Fibroblast of lung (primary cell): Measurements from ENCODE around the gene BARX2. TPM values are rescaled to one million over a fixed set of nuclear protein-coding genes. Genes with fewer than 3 reads are reported as not detected.

Experiments used
- DNase-seq, 2 donors: peaks; one replicate each; pipeline versions ENCODE4 v3.0.0 to v3.0.0-alpha.2; 2010; ENCODE audit warnings: low read depth in 2 of 2
- H2AFZ ChIP-seq: 2 replicates; pipeline ENCODE4 v1.5.1; 2012; ENCODE audit warnings: low read length, control low read depth, inconsistent platforms
- H3K27ac ChIP-seq: 2 replicates; pipeline ENCODE4 v1.5.1; 2011; ENCODE audit warnings: low read length, control low read depth; ENCODE audit not compliant: insufficient read depth
- H3K27me3 ChIP-seq: 2 replicates; pipeline ENCODE4 v1.5.1; 2011; ENCODE audit warnings: mild to moderate bottlenecking, low read length; ENCODE audit not compliant: control insufficient read depth, insufficient read depth
- H3K36me3 ChIP-seq: 2 replicates; pipeline ENCODE4 v1.5.1; 2011; ENCODE audit warnings: low read length; ENCODE audit not compliant: control insufficient read depth, insufficient read depth
- H3K4me1 ChIP-seq: 2 replicates; pipeline ENCODE4 v1.5.1; 2011; ENCODE audit warnings: low read length; ENCODE audit not compliant: control insufficient read depth, insufficient read depth; ENCODE audit errors: extremely low read depth
- H3K4me2 ChIP-seq: 2 replicates; pipeline ENCODE4 v1.5.1; 2011; ENCODE audit warnings: low read length, control low read depth; ENCODE audit not compliant: insufficient read depth; ENCODE audit errors: extremely low read depth
- H3K4me3 ChIP-seq, 4 experiments: fragments of 200-600 bp in 1 of 4; sonication (generic) in 1 of 4; replicated peaks in 1 of 4; 2 replicates each; pipeline ENCODE4 v1.5.1; 2011 to 2016; ENCODE audit warnings: low read length in 4 of 4, low read depth in 3 of 4, mild to moderate bottlenecking in 3 of 4, control low read depth in 2 of 4, inconsistent platforms in 1 of 4, mixed read lengths in 1 of 4; ENCODE audit not compliant: insufficient read depth in 1 of 4; ENCODE audit errors: control extremely low read depth in 1 of 4
- H3K79me2 ChIP-seq: 2 replicates; pipeline ENCODE4 v1.5.1; 2012; ENCODE audit warnings: mild to moderate bottlenecking, low read length, inconsistent platforms; ENCODE audit not compliant: control insufficient read depth, insufficient read depth
- H3K9ac ChIP-seq: 2 replicates; pipeline ENCODE4 v1.5.1; 2011; ENCODE audit warnings: mild to moderate bottlenecking, low read length, control low read depth; ENCODE audit not compliant: insufficient read depth
- H3K9me3 ChIP-seq: 2 replicates; pipeline ENCODE4 v1.5.1; 2012; ENCODE audit warnings: low read depth, low read length; ENCODE audit not compliant: control insufficient read depth, insufficient read depth
- H4K20me1 ChIP-seq: 2 replicates; pipeline ENCODE4 v1.5.1; 2011; ENCODE audit warnings: low read length; ENCODE audit not compliant: control insufficient read depth, insufficient read depth; ENCODE audit errors: extremely low read depth
- EZH2 ChIP-seq: IDR thresholded peaks from 2 replicates; pipeline ENCODE4 v1.5.1; 2012; ENCODE audit warnings: low read length, control low read depth, mild to moderate bottlenecking; ENCODE audit errors: missing control alignments
- polyA plus RNA-seq, 2 donors: library from polyadenylated mRNA; depleted of rRNA in 1 of 2; stranded (reverse) in 1 of 2; unstranded in 1 of 2; fragments of >200 nt; gene quantifications; 2 replicates each; pipeline ENCODE4 v1.2.1, GENCODE V29; 2011 to 2012; ENCODE audit warnings: missing spikeins in 1 of 2
- total RNA-seq: library from RNA; depleted of rRNA; stranded (reverse); fragments of >200 nt; gene quantifications from 2 replicates; pipeline ENCODE4 v1.2.1, GENCODE V29; 2014
- TF ChIP-seq, protein P1 (sequence below), 2 donors: IDR thresholded peaks in 1 of 2; conservative IDR thresholded peaks in 1 of 2; 1 replicate in 1 of 2; 2 replicates in 1 of 2; pipeline ENCODE4 v1.5.1; 2011 to 2012; ENCODE audit warnings: low read length in 2 of 2, control low read depth in 1 of 2, inconsistent platforms in 1 of 2, low read depth in 1 of 2, mild to moderate bottlenecking in 1 of 2

The BARX2 gene
- total and polyA plus RNA-seq, 2 donors (not counting 1 experiment from before 2014, with no cell fraction given), result not detected

DNA sequence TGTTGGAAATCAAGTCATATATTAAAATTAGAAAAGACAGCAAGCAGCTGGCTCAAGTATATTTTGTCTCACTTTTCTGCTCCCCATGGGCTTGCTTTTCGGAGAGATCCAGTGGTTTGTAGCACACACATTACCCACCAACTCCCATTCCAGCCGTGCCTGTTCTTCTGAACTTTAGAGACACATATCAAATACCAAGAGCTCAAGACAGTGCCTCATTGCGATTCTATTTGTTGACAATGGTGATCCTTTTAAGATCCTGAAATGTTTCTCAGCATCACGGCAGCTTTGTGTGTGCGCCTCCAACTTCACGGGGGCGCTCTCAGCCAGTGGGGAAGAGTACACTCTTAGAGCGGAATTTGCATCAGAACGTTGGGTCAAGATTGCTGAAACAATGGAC, 52.9 kb downstream of the BARX2 start:
- Histone ChIP-seq H3K4me1 (no peaks in the 10 kb centered on the region), H3K9me3 (no peaks in the 10 kb centered on the region), H3K4me3 (no peak overlapping the region), H2AFZ (no peak overlapping the region), H3K27me3 (no peaks in the 10 kb centered on the region), H3K79me2 (no peaks in the 10 kb centered on the region), H4K20me1 (no peaks in the 10 kb centered on the region), H3K9ac (no peak overlapping the region), H3K36me3 (no peaks in the 10 kb centered on the region), H3K27ac (no peak overlapping the region), H3K4me2 (no peak overlapping the region)
- TF ChIP-seq, protein P1, sequence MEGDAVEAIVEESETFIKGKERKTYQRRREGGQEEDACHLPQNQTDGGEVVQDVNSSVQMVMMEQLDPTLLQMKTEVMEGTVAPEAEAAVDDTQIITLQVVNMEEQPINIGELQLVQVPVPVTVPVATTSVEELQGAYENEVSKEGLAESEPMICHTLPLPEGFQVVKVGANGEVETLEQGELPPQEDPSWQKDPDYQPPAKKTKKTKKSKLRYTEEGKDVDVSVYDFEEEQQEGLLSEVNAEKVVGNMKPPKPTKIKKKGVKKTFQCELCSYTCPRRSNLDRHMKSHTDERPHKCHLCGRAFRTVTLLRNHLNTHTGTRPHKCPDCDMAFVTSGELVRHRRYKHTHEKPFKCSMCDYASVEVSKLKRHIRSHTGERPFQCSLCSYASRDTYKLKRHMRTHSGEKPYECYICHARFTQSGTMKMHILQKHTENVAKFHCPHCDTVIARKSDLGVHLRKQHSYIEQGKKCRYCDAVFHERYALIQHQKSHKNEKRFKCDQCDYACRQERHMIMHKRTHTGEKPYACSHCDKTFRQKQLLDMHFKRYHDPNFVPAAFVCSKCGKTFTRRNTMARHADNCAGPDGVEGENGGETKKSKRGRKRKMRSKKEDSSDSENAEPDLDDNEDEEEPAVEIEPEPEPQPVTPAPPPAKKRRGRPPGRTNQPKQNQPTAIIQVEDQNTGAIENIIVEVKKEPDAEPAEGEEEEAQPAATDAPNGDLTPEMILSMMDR (conservative IDR thresholded peaks at IDR 0.05 in 1 of 2, IDR thresholded peaks at IDR 0.05 in 1 of 2; ENCODE audit: low read depth in 1 of 2, low read length in 2 of 2), result no peak
- TF ChIP-seq EZH2, result no peak
- no peak for DNase-seq

- no peaks in the 10 kb centered on the region for H3K27me3 ChIP-seq
- H3K4me2 ChIP-seq, result no peak overlapping the region
- no peak for TF ChIP-seq EZH2
- TF ChIP-seq, protein P1 (conservative IDR thresholded peaks at IDR 0.05 in 1 of 2, IDR thresholded peaks at IDR 0.05 in 1 of 2; ENCODE audit: low read depth in 1 of 2, low read length in 2 of 2), result no peak
These were observed 59.2 kb downstream of the BARX2 start for GRCh38 chr11:129434641-129435498.

GRCh38 chr11:129435499-129436245, 60.0 kb downstream of the BARX2 start:
- no peak overlapping the region for H3K9ac ChIP-seq
- no peak overlapping the region for H3K4me3 ChIP-seq
- H3K9me3 ChIP-seq, result no peaks in the 10 kb centered on the region
- H3K79me2 ChIP-seq, result no peaks in the 10 kb centered on the region
- H3K4me2 ChIP-seq, result no peak overlapping the region
- H3K4me1 ChIP-seq, result no peaks in the 10 kb centered on the region
- no peak overlapping the region for H3K27ac ChIP-seq
- H4K20me1 ChIP-seq, result no peaks in the 10 kb centered on the region
- DNase-seq, result no peak
- no peaks in the 10 kb centered on the region for H3K27me3 ChIP-seq
- no peak for TF ChIP-seq EZH2
- TF ChIP-seq, protein P1 (conservative IDR thresholded peaks at IDR 0.05 in 1 of 2, IDR thresholded peaks at IDR 0.05 in 1 of 2; ENCODE audit: low read depth in 1 of 2, low read length in 2 of 2), result no peak
- H2AFZ ChIP-seq, result no peak overlapping the region
- H3K36me3 ChIP-seq, result no peaks in the 10 kb centered on the region

More at GRCh38 chr11:129434641-129435498, 59.2 kb downstream of the BARX2 start:
- DNase-seq, result peak in 1 of 2 donors; percentile 65
- Histone ChIP-seq H3K9ac (no peak overlapping the region), H3K79me2 (no peaks in the 10 kb centered on the region), H3K36me3 (no peaks in the 10 kb centered on the region), H3K4me1 (no peaks in the 10 kb centered on the region), H4K20me1 (no peaks in the 10 kb centered on the region), H3K27ac (no peak overlapping the region), H3K9me3 (no peaks in the 10 kb centered on the region), H3K4me3 (no peak overlapping the region), H2AFZ (no peak overlapping the region)
